OCI-LY7 (cell line): ENCODE measurements around the gene ABCC11.

Experiments
- EZH2phosphoT487 ChIP-seq: fragments of 200-600 bp; sonication (generic); IDR thresholded peaks from 2 replicates; pipeline ENCODE4 v1.6.1; 2018; ENCODE audit warnings: low read depth, borderline replicate concordance, mild to moderate bottlenecking, mixed run types, antibody characterized with exemption, low read length, moderate library complexity, mixed read lengths
- TF ChIP-seq, protein P1 (sequence below): fragments of 200-600 bp; sonication (generic); conservative IDR thresholded peaks from 2 replicates; pipeline ENCODE4 v1.5.1; 2014; ENCODE audit warnings: mild to moderate bottlenecking, antibody characterized with exemption, low read length, moderate library complexity, mixed read lengths

DNA sequence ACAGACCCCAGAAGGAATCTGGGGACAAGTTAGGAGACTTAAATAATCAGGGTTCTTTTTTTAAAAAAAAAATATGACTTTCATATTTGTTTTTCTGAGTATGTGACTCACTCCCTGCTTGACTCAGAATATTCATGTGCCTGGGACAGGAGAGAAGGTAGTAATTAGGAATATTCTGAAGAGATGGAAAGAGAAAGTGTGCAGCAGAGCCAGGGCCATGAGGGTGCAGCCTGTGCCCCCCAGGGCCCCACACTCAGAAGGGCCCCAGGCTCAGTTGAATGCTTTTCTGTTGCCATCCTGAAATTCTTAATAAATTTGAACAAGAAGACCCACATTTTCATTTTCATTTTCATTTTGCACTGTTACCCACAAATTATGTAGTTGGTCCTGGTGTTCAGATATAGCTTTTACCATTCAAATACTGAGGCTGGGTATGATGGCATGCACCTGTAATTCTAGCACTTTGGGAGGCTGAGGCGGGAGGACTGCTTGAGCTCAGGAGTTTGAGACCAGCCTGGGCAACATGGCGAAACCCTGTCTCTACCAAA lies 14.8 kb downstream of the ABCC11 start:
- TF ChIP-seq, protein P1, sequence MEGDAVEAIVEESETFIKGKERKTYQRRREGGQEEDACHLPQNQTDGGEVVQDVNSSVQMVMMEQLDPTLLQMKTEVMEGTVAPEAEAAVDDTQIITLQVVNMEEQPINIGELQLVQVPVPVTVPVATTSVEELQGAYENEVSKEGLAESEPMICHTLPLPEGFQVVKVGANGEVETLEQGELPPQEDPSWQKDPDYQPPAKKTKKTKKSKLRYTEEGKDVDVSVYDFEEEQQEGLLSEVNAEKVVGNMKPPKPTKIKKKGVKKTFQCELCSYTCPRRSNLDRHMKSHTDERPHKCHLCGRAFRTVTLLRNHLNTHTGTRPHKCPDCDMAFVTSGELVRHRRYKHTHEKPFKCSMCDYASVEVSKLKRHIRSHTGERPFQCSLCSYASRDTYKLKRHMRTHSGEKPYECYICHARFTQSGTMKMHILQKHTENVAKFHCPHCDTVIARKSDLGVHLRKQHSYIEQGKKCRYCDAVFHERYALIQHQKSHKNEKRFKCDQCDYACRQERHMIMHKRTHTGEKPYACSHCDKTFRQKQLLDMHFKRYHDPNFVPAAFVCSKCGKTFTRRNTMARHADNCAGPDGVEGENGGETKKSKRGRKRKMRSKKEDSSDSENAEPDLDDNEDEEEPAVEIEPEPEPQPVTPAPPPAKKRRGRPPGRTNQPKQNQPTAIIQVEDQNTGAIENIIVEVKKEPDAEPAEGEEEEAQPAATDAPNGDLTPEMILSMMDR = no peak
- TF ChIP-seq EZH2phosphoT487 = no peak
